ENCODE results near the gene AVEN. TPM values are rescaled to one million over a fixed set of nuclear protein-coding genes. Genes with fewer than 3 reads are reported as not detected.

AVEN gene
- total RNA-seq, 3 donors from 2014 or later, result 13.5 to 18.4 (median 13.8) TPM

DNA sequence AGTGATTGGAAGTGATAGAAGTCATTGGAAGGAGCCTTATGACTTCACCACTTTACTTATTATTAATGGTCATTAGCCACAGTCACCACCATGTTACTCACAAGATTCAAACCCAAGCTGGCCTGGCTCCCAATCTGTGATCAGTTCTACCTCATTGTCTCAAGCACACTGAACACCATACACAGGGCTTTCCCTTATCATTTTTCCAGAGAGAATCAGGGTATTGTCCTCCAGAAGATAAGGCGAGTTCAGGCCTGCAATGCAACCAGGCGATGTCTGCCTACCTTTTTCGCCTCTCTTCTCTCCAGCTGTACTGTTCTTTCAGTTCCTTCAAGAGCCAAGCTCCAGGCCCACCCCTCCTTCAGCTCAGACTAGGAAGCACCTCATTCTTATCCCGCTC, 37.8 kb upstream of the AVEN start:
- no peaks in the 10 kb centered on the region for H3K27me3 ChIP-seq
- no peaks in the 10 kb centered on the region for H3K36me3 ChIP-seq
- no peaks in the 10 kb centered on the region for H3K9me3 ChIP-seq
- TF ChIP-seq POLR2AphosphoS5 (IDR thresholded peaks at IDR 0.05), result no peak
- TF ChIP-seq POLR2A (IDR thresholded peaks at IDR 0.05), result no peak
- TF ChIP-seq, protein P1, sequence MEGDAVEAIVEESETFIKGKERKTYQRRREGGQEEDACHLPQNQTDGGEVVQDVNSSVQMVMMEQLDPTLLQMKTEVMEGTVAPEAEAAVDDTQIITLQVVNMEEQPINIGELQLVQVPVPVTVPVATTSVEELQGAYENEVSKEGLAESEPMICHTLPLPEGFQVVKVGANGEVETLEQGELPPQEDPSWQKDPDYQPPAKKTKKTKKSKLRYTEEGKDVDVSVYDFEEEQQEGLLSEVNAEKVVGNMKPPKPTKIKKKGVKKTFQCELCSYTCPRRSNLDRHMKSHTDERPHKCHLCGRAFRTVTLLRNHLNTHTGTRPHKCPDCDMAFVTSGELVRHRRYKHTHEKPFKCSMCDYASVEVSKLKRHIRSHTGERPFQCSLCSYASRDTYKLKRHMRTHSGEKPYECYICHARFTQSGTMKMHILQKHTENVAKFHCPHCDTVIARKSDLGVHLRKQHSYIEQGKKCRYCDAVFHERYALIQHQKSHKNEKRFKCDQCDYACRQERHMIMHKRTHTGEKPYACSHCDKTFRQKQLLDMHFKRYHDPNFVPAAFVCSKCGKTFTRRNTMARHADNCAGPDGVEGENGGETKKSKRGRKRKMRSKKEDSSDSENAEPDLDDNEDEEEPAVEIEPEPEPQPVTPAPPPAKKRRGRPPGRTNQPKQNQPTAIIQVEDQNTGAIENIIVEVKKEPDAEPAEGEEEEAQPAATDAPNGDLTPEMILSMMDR (IDR thresholded peaks at IDR 0.05), result no peak
- no peak for DNase-seq (ENCODE audit: low spot score in 2 of 2)
- H3K4me3 ChIP-seq, result no peak overlapping the region
- intact Hi-C loops (cut with DNase I; ENCODE audit: low total_unique reads), result no loop called here
- no peak overlapping the region for H3K27ac ChIP-seq
- H3K4me1 ChIP-seq, result no peaks in the 10 kb centered on the region

DNA sequence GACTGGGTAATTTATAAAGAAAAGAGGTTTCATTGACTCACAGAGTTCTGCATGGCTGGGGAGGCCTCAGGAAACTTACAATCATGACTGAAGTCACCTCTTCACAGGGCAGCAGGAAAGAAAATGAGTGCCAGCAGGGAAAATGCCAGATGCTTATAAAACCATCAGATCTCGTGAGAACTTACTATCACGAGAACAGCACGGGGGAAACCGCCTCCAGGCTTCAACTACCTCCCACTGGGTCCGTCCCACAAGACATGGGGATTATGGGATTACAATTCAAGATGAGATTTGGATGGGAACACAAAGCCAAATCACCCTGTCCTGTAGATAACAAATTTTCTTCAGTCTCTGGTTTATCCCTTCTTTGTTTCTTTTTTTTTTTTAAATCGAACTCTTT, 31.0 kb upstream of the AVEN start:
- Histone ChIP-seq H3K4me3 (no peak overlapping the region), H3K9me3 (no peaks in the 10 kb centered on the region), H3K27ac (no peak overlapping the region), H3K27me3 (no peaks in the 10 kb centered on the region), H3K36me3 (no peaks in the 10 kb centered on the region), H3K4me1 (no peaks in the 10 kb centered on the region)
- TF ChIP-seq POLR2A (IDR thresholded peaks at IDR 0.05) (no peak), POLR2AphosphoS5 (IDR thresholded peaks at IDR 0.05) (no peak)
- TF ChIP-seq, protein P1 (IDR thresholded peaks at IDR 0.05), result no peak
- intact Hi-C loops (cut with DNase I; ENCODE audit: low total_unique reads), result no loop called here
- no peak for DNase-seq (ENCODE audit: low spot score in 2 of 2)

DNA sequence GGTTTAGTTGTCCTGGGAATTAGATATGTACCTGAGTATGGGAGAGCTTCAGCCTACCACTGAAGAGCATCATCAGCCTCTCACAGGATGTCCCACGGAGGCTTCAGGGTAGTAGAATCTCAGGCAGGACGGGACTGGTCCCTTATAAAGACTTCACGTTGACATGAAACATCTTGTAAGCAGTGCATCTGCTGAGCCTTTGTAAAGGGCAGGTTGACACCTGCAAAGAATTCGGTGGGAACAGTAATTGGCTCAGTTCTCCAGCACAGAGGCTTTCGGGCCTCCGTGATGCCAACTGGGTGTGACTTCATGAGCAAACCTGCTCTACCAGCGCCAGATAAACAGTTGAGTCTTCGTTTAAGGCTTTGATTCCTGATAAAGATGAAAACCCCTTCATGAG, 26.9 kb upstream of the AVEN start:
- Histone ChIP-seq H3K4me1 (no peaks in the 10 kb centered on the region), H3K9me3 (no peaks in the 10 kb centered on the region), H3K4me3 (no peak overlapping the region), H3K27ac (peak overlapping the region; percentile 63 to 64), H3K36me3 (no peaks in the 10 kb centered on the region), H3K27me3 (no peaks in the 10 kb centered on the region)
- DNase-seq (ENCODE audit: low spot score in 2 of 2), result peak in 1 of 2 donors; percentile 78
- intact Hi-C loops (cut with DNase I; ENCODE audit: low total_unique reads), result no loop called here
- TF ChIP-seq POLR2A (IDR thresholded peaks at IDR 0.05) (no peak), POLR2AphosphoS5 (IDR thresholded peaks at IDR 0.05) (peak in 1 of 3 donors; percentile 18)
- TF ChIP-seq, protein P1 (IDR thresholded peaks at IDR 0.05), result no peak

DNA sequence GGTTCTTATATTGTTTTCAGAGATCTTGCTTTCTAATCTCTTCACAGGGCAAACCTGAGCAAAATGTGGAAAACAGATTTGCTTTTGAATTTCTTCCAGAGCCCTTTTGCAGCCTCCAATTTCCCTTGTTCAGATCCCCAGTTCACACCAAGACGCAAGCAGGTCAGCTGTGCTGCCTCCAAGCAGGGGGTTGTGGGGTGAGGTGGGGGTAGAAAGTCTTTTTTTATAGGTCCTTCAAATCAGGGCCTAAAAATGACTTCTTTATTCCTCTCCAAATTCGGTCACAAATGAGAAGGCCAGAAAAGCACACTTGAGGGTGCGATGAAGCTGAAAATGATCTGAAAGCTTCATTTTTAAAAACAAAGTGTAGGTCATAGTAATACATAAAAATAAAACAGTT, 26.3 kb upstream of the AVEN start:
- intact Hi-C loops (cut with DNase I; ENCODE audit: low total_unique reads), result no loop called here
- Histone ChIP-seq H3K4me3 (no peak overlapping the region), H3K9me3 (no peaks in the 10 kb centered on the region), H3K4me1 (no peaks in the 10 kb centered on the region), H3K27me3 (no peaks in the 10 kb centered on the region), H3K36me3 (no peaks in the 10 kb centered on the region), H3K27ac (peak overlapping the region in 1 of 2 donors; percentile 64)
- TF ChIP-seq, protein P1 (IDR thresholded peaks at IDR 0.05), result no peak
- TF ChIP-seq POLR2AphosphoS5 (IDR thresholded peaks at IDR 0.05), result no peak
- no peak for TF ChIP-seq POLR2A (IDR thresholded peaks at IDR 0.05)
- no peak for DNase-seq (ENCODE audit: low spot score in 2 of 2)

DNA sequence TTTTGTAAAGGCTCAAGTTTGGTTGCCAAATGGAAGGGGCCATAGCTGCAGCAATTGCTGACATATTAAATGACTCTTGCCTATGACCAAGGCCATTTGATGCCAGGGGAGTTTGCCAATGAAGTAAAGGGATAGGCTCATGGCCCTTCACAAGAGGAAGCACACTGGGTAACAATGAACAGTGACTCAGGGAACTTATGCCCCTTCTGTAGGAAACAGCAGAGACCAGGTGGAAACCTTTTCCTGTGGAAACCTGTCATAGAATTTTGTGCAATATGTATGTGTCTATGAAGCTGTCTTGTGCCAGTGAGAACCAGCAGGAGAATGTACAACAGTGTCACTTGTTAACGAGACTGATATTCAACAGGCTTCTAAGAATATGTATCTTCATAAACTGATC, 25.4 kb upstream of the AVEN start:
- no peak overlapping the region for H3K4me3 ChIP-seq
- DNase-seq (ENCODE audit: low spot score in 2 of 2), result no peak
- H3K36me3 ChIP-seq, result no peaks in the 10 kb centered on the region
- H3K4me1 ChIP-seq, result no peaks in the 10 kb centered on the region
- no peaks in the 10 kb centered on the region for H3K27me3 ChIP-seq
- intact Hi-C loops (cut with DNase I; ENCODE audit: low total_unique reads), result no loop called here
- H3K27ac ChIP-seq, result no peak overlapping the region
- TF ChIP-seq POLR2AphosphoS5 (IDR thresholded peaks at IDR 0.05) (no peak), POLR2A (IDR thresholded peaks at IDR 0.05) (no peak)
- TF ChIP-seq, protein P1 (IDR thresholded peaks at IDR 0.05), result no peak
- H3K9me3 ChIP-seq, result no peaks in the 10 kb centered on the region

All from breast epithelium (tissue), 4 donors.